ENCODE data around the gene TRIM41. TPM values are rescaled to one million over a fixed set of nuclear protein-coding genes. Genes with fewer than 3 reads are reported as not detected.
"Not testable (repeated sequence)": the region's sequence is repeated elsewhere in the genome, so short reads cannot be mapped to it uniquely, and the experiment has no call there.

TRIM41 gene
- total RNA-seq, 1 experiment from 2014 or later = 23.6 TPM

DNA sequence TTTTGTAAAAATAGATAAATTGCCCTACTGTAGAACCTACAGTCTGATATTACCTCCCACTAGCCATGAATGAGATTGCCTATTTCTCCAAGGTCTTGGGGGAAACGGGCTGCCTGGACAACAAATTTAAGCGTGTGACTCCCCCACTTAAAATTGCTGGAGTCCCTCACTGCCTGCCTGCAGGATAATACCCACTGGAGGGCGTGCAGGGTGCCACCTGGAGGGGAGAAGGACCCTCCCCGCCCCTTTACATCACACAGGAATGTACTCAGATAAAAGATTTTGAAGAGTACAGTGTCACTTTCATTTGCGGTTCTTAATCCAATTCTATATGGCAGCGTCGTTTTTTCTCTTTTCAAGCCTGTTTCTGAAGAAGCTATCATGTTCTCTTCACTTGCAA, 11.9 kb upstream of the TRIM41 start:
- no peaks in the 10 kb centered on the region for H3K36me3 ChIP-seq (ENCODE audit: insufficient read depth, low read length)
- H3K9me2 ChIP-seq (replicated peaks; ENCODE audit: insufficient read depth, low read length) = no peaks in the 10 kb centered on the region
- no peak overlapping the region for H3K9ac ChIP-seq (ENCODE audit: low read length)
- H2AFZ ChIP-seq (ENCODE audit: low read length) = no peak overlapping the region
- H3K4me1 ChIP-seq (ENCODE audit: low read length) = peaks cover 13% of the 10 kb centered on the region
- DNase-seq = peak; percentile 51
- H3K27me3 ChIP-seq (ENCODE audit: low read length) = no peaks in the 10 kb centered on the region
- H3K4me2 ChIP-seq (ENCODE audit: low read depth, low read length, poor library complexity, severe bottlenecking) = no peak overlapping the region
- H3K4me3 ChIP-seq (ENCODE audit: low read length) = no peak overlapping the region
- H3K79me2 ChIP-seq (ENCODE audit: low read length) = no peaks in the 10 kb centered on the region
- no peaks in the 10 kb centered on the region for H4K20me1 ChIP-seq (ENCODE audit: insufficient read depth, low read depth, low read length)
- no peaks in the 10 kb centered on the region for H3K9me3 ChIP-seq (ENCODE audit: low read length)
- H3K27ac ChIP-seq (ENCODE audit: low read length) = no peak overlapping the region

DNA sequence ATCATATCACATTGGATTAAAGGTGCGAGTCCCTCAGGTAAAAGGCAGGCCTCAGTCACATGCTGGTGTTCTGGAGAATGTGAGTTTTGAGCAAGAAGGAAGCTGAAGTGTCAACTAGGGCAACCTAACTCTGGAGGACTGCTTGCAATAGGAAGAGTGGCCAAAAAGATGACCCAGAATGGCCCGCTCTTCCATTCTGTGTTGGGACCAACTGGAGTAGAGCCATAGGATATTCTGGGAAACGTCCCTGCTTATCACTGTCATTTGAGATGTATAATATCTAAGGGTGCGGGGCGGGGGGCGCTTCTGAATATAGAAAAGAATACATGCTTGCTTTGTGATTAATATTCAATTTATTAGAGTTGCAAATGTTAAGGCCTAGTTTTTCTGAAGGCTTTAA, 11.0 kb upstream of the TRIM41 start:
- DNase-seq = no peak

DNA sequence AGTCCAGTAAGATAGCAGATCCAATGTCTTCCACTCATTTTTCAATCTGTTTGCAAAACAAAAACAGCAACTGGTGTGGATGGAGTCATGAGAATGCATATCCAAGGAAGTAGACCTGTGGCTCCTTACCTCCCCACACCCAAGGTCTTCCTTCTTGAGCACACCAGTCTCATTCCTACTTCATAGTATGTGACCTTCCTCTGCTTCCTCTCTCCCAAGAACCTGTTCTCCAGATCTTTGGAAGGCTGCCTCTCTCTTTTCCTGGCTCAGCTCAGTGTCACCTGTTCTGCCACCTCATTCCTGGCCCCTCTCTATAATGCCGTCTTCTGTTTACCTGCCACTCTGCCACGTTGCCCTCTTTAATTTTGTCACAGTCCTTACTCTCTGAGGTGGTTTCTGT, 10.1 kb upstream of the TRIM41 start:
- no peak overlapping the region for H3K9ac ChIP-seq (ENCODE audit: low read length)
- no peaks in the 10 kb centered on the region for H3K36me3 ChIP-seq (ENCODE audit: insufficient read depth, low read length)
- H3K4me2 ChIP-seq (ENCODE audit: low read depth, low read length, poor library complexity, severe bottlenecking) = no peak overlapping the region
- H3K4me1 ChIP-seq (ENCODE audit: low read length) = peaks cover 23% of the 10 kb centered on the region
- no peak overlapping the region for H3K4me3 ChIP-seq (ENCODE audit: low read length)
- no peaks in the 10 kb centered on the region for H4K20me1 ChIP-seq (ENCODE audit: insufficient read depth, low read depth, low read length)
- DNase-seq = no peak
- H3K9me2 ChIP-seq (replicated peaks; ENCODE audit: insufficient read depth, low read length) = no peaks in the 10 kb centered on the region
- H3K27me3 ChIP-seq (ENCODE audit: low read length) = no peaks in the 10 kb centered on the region
- H2AFZ ChIP-seq (ENCODE audit: low read length) = no peak overlapping the region
- no peaks in the 10 kb centered on the region for H3K79me2 ChIP-seq (ENCODE audit: low read length)
- H3K9me3 ChIP-seq (ENCODE audit: low read length) = no peaks in the 10 kb centered on the region
- H3K27ac ChIP-seq (ENCODE audit: low read length) = no peak overlapping the region

More for the DNA sequence above, 11.0 kb upstream of the TRIM41 start:
- Histone ChIP-seq H3K4me1 (ENCODE audit: low read length) (peaks cover 16% of the 10 kb centered on the region), H3K4me3 (ENCODE audit: low read length) (no peak overlapping the region), H3K4me2 (ENCODE audit: low read depth, low read length, poor library complexity, severe bottlenecking) (no peak overlapping the region), H3K9me3 (ENCODE audit: low read length) (no peaks in the 10 kb centered on the region), H3K36me3 (ENCODE audit: insufficient read depth, low read length) (no peaks in the 10 kb centered on the region), H3K9me2 (replicated peaks; ENCODE audit: insufficient read depth, low read length) (no peaks in the 10 kb centered on the region), H3K9ac (ENCODE audit: low read length) (no peak overlapping the region), H3K27ac (ENCODE audit: low read length) (no peak overlapping the region), H3K27me3 (ENCODE audit: low read length) (no peaks in the 10 kb centered on the region), H2AFZ (ENCODE audit: low read length) (no peak overlapping the region), H4K20me1 (ENCODE audit: insufficient read depth, low read depth, low read length) (no peaks in the 10 kb centered on the region), H3K79me2 (ENCODE audit: low read length) (no peaks in the 10 kb centered on the region)

DNA sequence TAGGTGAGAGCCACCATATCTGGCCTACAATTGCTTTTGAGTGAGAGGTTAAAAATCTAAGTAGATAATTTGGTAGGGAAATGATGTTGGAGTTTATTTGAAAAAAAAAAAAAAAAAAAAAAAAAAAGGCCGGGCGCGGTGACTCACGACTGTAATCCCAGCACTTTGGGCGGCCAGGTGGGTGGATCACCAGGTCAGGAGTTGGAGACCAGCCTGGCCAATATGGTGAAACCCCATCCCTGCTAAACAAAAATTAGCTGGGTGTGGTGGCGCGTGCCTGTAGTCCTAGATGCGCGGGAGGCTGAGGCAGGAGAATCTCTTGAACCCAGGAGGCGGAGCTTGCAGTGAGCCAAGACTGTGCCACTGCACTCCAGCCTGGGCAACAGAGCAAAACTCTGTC, 8.8 kb upstream of the TRIM41 start:
- H2AFZ ChIP-seq (ENCODE audit: low read length); H3K27ac ChIP-seq (ENCODE audit: low read length); H3K4me3 ChIP-seq (ENCODE audit: low read length); H4K20me1 ChIP-seq (ENCODE audit: insufficient read depth, low read depth, low read length); H3K9ac ChIP-seq (ENCODE audit: low read length); H3K79me2 ChIP-seq (ENCODE audit: low read length); H3K9me2 ChIP-seq (replicated peaks; ENCODE audit: insufficient read depth, low read length); H3K4me2 ChIP-seq (ENCODE audit: low read depth, low read length, poor library complexity, severe bottlenecking); H3K27me3 ChIP-seq (ENCODE audit: low read length); H3K36me3 ChIP-seq (ENCODE audit: insufficient read depth, low read length); DNase-seq; H3K9me3 ChIP-seq (ENCODE audit: low read length): not testable (repeated sequence)
- peaks cover 27% of the 10 kb centered on the region for H3K4me1 ChIP-seq (ENCODE audit: low read length)

DNA sequence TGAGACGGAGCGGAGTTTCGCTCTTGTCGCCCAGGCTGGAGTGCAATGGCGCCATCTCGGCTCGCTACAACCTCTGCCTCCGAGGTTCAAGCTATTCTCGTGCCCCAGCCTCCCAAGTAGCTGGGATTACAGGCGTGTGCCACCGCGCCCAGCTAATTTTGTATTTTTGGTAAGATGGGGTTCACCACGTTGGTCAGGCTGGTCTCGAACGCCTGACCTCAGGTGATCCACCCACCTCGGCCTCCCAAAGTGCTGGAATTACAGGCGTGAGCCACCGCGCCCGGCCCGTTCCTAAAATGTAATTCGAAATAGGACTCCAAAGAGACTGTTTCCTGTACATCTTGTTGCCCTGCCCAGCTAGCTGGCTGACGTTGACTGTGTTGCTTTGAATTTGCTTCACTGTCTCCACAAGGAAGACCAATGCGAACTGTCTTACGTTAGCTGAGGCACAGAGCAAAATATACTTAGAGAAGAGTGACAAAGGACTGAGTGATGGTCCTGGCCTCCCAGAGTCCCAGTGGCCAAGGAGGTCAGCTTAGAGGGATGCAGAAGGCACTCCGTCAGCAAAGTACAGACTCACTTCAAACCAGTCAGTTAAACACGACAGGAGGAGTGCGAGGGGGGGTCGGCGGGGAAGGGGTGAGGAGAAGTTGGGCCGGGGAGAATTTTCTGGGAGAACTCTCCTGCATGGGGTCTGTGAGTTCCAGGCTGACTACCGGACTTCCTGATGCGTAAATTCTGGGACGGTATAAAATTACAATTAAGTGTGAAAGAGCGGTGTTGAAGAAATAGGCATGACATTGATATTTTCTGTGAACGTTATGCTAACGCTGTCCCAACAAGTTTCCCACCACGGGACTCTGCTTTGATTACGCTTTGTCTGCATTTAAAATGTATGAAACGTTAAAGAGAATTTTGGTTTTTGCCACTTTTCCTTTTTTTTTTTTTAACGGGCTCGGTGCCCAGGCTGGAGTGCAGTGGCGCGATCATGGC, 6.8 kb upstream of the TRIM41 start:
- H3K4me2 ChIP-seq (ENCODE audit: low read depth, low read length, poor library complexity, severe bottlenecking) = peak overlapping the region; percentile 95
- H3K4me3 ChIP-seq (ENCODE audit: low read length) = peak overlapping the region; percentile 66
- H4K20me1 ChIP-seq (ENCODE audit: insufficient read depth, low read depth, low read length) = no peaks in the 10 kb centered on the region
- no peaks in the 10 kb centered on the region for H3K9me3 ChIP-seq (ENCODE audit: low read length)
- no peaks in the 10 kb centered on the region for H3K79me2 ChIP-seq (ENCODE audit: low read length)
- H3K9ac ChIP-seq (ENCODE audit: low read length) = peak overlapping the region; percentile 68
- H3K27ac ChIP-seq (ENCODE audit: low read length) = peak overlapping the region; percentile 52; the same call in 1 of the 2 replicates
- peak; percentile 76 for DNase-seq
- H3K9me2 ChIP-seq (replicated peaks; ENCODE audit: insufficient read depth, low read length) = no peaks in the 10 kb centered on the region
- peak overlapping the region; percentile 94 for H2AFZ ChIP-seq (ENCODE audit: low read length)
- H3K36me3 ChIP-seq (ENCODE audit: insufficient read depth, low read length) = no peaks in the 10 kb centered on the region
- no peaks in the 10 kb centered on the region for H3K27me3 ChIP-seq (ENCODE audit: low read length)
- peaks cover 29% of the 10 kb centered on the region for H3K4me1 ChIP-seq (ENCODE audit: low read length)

DNA sequence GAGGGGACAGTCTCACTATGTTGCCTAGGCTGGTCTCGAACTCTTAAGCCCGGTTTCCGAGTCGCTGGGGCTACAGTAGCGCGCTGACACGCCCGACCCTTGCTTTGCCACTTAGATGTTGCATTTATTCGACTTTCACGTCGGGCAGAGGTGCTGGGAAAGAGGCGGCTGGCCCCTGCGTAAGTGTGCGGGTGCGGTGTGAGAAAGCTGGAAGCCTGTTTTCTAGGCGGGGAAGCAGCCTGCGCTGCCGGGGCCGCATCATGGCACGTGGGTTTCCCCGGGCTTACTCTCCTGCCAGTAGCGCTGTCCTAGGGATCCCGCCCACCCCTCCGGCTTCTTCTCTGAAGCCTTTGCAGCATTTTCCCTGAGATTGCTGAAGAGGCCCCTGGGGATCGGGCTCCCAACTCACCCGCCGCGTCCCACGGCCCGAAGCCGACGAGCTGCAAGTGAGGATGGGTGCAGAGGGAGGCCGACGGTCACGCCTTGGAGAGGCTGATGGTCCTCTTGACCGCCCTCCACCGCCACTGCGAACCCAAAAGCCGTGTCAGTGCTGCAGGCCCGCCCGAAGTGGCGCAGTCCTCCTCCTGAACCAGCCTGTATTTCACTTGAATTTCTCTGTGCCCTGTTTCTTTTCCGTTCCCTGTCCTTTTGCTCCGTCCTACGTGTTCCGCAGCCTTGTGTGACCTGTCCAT, 5.8 kb upstream of the TRIM41 start:
- Histone ChIP-seq H4K20me1 (ENCODE audit: insufficient read depth, low read depth, low read length) (no peaks in the 10 kb centered on the region), H3K9me2 (replicated peaks; ENCODE audit: insufficient read depth, low read length) (no peaks in the 10 kb centered on the region), H3K4me1 (ENCODE audit: low read length) (peaks cover 37% of the 10 kb centered on the region), H3K9ac (ENCODE audit: low read length) (peak overlapping the region; percentile 66), H3K9me3 (ENCODE audit: low read length) (no peaks in the 10 kb centered on the region), H3K4me3 (ENCODE audit: low read length) (peak overlapping the region; percentile 66), H2AFZ (ENCODE audit: low read length) (peak overlapping the region; percentile 88), H3K79me2 (ENCODE audit: low read length) (no peaks in the 10 kb centered on the region), H3K36me3 (ENCODE audit: insufficient read depth, low read length) (no peaks in the 10 kb centered on the region), H3K4me2 (ENCODE audit: low read depth, low read length, poor library complexity, severe bottlenecking) (peak overlapping the region; percentile 95), H3K27ac (ENCODE audit: low read length) (peak overlapping the region; percentile 33), H3K27me3 (ENCODE audit: low read length) (no peaks in the 10 kb centered on the region)
- DNase-seq = peak; percentile 88

DNA sequence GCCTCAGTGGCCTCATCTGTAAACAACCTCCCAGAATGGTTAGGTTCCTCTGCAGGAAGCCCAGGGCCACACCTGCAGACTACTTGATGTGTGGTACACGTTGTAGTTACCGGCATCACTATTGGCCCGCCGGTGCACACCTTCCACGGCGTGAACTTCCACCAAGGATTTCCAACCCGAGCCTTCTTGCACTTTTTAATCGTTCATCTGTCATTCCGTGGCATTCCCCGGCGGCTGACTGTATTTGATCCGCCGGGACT, 5.3 kb upstream of the TRIM41 start:
- H3K4me1 ChIP-seq (ENCODE audit: low read length) = peaks cover 41% of the 10 kb centered on the region
- no peak for DNase-seq
- peak overlapping the region; percentile 66 for H3K9ac ChIP-seq (ENCODE audit: low read length)
- peak overlapping the region; percentile 95 for H3K4me2 ChIP-seq (ENCODE audit: low read depth, low read length, poor library complexity, severe bottlenecking)
- no peaks in the 10 kb centered on the region for H3K9me2 ChIP-seq (replicated peaks; ENCODE audit: insufficient read depth, low read length)
- H3K27me3 ChIP-seq (ENCODE audit: low read length) = no peaks in the 10 kb centered on the region
- no peaks in the 10 kb centered on the region for H4K20me1 ChIP-seq (ENCODE audit: insufficient read depth, low read depth, low read length)
- H3K4me3 ChIP-seq (ENCODE audit: low read length) = peak overlapping the region; percentile 66
- H3K27ac ChIP-seq (ENCODE audit: low read length) = peak overlapping the region; percentile 33
- H3K79me2 ChIP-seq (ENCODE audit: low read length) = no peaks in the 10 kb centered on the region
- peak overlapping the region; percentile 88 for H2AFZ ChIP-seq (ENCODE audit: low read length)
- H3K9me3 ChIP-seq (ENCODE audit: low read length) = no peaks in the 10 kb centered on the region
- no peaks in the 10 kb centered on the region for H3K36me3 ChIP-seq (ENCODE audit: insufficient read depth, low read length)

DNA sequence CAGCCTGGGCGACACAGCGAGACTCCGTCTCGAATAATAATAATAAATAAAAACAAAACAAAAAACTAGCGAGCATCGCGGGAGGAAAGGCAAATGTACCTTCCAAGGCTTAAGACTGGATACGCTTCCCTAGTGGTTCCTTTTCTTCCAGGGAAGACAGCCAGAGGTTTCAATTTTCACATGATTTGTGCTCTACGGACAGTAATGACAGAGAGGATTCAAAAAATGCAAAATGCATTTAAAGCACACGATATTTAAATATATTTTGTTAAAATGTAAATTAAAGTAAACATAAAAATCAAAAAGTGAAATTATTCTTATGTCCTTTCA, 4.3 kb upstream of the TRIM41 start:
- DNase-seq = no peak
- Histone ChIP-seq H3K4me2 (ENCODE audit: low read depth, low read length, poor library complexity, severe bottlenecking) (peak overlapping the region; percentile 95), H3K9ac (ENCODE audit: low read length) (no peak overlapping the region), H3K4me1 (ENCODE audit: low read length) (peaks cover 43% of the 10 kb centered on the region), H3K27me3 (ENCODE audit: low read length) (no peaks in the 10 kb centered on the region), H4K20me1 (ENCODE audit: insufficient read depth, low read depth, low read length) (no peaks in the 10 kb centered on the region), H2AFZ (ENCODE audit: low read length) (no peak overlapping the region), H3K36me3 (ENCODE audit: insufficient read depth, low read length) (no peaks in the 10 kb centered on the region), H3K27ac (ENCODE audit: low read length) (no peak overlapping the region), H3K9me2 (replicated peaks; ENCODE audit: insufficient read depth, low read length) (no peaks in the 10 kb centered on the region), H3K79me2 (ENCODE audit: low read length) (no peaks in the 10 kb centered on the region), H3K4me3 (ENCODE audit: low read length) (no peak overlapping the region), H3K9me3 (ENCODE audit: low read length) (no peaks in the 10 kb centered on the region)
